Measurements from ENCODE around the gene SPSB4.

Gene SPSB4

DNA sequence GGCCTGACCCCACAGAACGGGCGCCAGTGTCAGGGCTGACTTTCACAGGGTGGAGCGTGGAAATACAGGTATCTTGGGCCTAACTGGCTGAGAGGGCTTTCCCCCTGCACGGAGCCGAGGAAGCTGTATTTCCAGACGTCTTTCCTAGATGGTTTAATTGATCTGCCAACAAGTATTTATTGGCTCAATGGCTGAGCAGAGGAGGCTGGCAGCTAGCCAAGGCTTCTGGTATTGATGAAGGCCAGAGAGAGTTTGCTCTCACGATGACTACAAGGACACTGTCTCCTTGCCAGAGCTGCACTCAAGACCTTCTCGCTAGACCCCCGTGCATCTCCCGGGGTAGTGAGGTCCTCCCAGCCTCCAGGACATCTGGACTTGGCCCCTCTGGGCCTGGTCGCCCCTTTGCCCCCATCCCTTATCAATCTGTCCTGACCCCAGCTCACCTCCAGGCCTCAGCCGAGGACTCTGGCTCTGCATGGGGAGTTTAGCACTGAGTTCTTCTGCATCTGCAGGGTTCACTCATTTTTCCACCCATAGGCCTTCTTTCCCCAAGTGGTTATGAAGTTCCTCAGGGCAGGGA, 20.6 kb downstream of the SPSB4 start:
- no peaks in the 10 kb centered on the region for H3K27me3 ChIP-seq (ENCODE audit: control insufficient read depth, insufficient read depth, low read length)
- no peak overlapping the region for H2AFZ ChIP-seq
- no peak overlapping the region for H3K4me2 ChIP-seq (ENCODE audit: low read length)
- H3K9me3 ChIP-seq (ENCODE audit: control insufficient read depth, low read length) = no peaks in the 10 kb centered on the region
- TF ChIP-seq, protein P1, sequence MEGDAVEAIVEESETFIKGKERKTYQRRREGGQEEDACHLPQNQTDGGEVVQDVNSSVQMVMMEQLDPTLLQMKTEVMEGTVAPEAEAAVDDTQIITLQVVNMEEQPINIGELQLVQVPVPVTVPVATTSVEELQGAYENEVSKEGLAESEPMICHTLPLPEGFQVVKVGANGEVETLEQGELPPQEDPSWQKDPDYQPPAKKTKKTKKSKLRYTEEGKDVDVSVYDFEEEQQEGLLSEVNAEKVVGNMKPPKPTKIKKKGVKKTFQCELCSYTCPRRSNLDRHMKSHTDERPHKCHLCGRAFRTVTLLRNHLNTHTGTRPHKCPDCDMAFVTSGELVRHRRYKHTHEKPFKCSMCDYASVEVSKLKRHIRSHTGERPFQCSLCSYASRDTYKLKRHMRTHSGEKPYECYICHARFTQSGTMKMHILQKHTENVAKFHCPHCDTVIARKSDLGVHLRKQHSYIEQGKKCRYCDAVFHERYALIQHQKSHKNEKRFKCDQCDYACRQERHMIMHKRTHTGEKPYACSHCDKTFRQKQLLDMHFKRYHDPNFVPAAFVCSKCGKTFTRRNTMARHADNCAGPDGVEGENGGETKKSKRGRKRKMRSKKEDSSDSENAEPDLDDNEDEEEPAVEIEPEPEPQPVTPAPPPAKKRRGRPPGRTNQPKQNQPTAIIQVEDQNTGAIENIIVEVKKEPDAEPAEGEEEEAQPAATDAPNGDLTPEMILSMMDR (IDR thresholded peaks at IDR 0.05) = no peak
- H3K79me2 ChIP-seq = peaks cover 57% of the 10 kb centered on the region
- H3K4me1 ChIP-seq = no peaks in the 10 kb centered on the region
- H3K27ac ChIP-seq = no peak overlapping the region
- no peak overlapping the region for H3K4me3 ChIP-seq (ENCODE audit: low read depth, low read length)
- H3K36me3 ChIP-seq (ENCODE audit: control insufficient read depth, insufficient read depth, low read length) = no peaks in the 10 kb centered on the region
- H3K9ac ChIP-seq = no peak overlapping the region

DNA sequence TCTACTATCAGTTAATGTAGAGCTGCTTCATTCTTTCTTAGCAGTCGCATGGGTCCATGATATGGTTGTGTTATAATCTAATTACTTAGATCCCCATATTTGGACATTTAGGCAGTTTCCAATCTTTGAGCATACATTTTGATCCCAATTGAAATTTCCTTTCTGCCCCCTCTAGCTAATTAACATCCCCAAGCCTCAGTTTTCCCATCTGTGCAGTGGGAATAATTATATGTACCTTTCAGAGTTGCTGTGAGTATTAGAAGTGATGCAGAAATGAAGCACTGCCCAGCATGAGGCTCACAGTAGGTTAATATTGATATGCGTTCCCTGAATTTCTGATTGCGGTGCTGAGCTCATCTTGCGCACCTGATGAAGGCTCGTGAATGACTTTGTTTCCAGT, 21.8 kb downstream of the SPSB4 start:
- H3K36me3 ChIP-seq (ENCODE audit: control insufficient read depth, insufficient read depth, low read length) = no peaks in the 10 kb centered on the region
- no peak overlapping the region for H3K9ac ChIP-seq
- no peak overlapping the region for H2AFZ ChIP-seq
- no peak overlapping the region for H3K4me2 ChIP-seq (ENCODE audit: low read length)
- TF ChIP-seq, protein P1 (IDR thresholded peaks at IDR 0.05) = no peak
- no peak overlapping the region for H3K4me3 ChIP-seq (ENCODE audit: low read depth, low read length)
- no peaks in the 10 kb centered on the region for H3K27me3 ChIP-seq (ENCODE audit: control insufficient read depth, insufficient read depth, low read length)
- no peaks in the 10 kb centered on the region for H3K9me3 ChIP-seq (ENCODE audit: control insufficient read depth, low read length)
- no peaks in the 10 kb centered on the region for H3K4me1 ChIP-seq
- no peak overlapping the region for H3K27ac ChIP-seq
- peaks cover 59% of the 10 kb centered on the region for H3K79me2 ChIP-seq

DNA sequence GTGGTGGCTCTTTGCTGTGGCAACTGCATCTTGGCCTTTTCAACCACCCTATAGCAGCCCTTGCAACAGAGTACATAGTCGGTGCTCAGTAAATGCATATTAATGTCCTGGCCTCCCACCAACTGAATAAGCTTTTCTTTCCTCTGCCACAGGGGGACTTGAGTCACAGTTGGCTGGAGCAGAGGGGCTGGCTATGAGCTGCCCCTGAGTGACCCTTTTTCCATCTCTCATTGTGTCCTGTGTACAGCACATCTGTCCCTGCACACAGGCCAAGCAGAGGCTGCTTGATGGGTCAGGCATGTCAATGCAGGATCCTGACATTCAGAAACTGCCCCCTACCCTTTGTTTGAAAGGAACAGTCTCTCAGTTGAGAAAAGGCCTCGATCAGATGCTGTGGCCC, 22.4 kb downstream of the SPSB4 start:
- H3K36me3 ChIP-seq (ENCODE audit: control insufficient read depth, insufficient read depth, low read length) = no peaks in the 10 kb centered on the region
- H3K79me2 ChIP-seq = peaks cover 59% of the 10 kb centered on the region
- no peaks in the 10 kb centered on the region for H3K9me3 ChIP-seq (ENCODE audit: control insufficient read depth, low read length)
- H3K27ac ChIP-seq = no peak overlapping the region
- no peak overlapping the region for H3K9ac ChIP-seq
- no peak overlapping the region for H2AFZ ChIP-seq
- H3K4me1 ChIP-seq = no peaks in the 10 kb centered on the region
- H3K27me3 ChIP-seq (ENCODE audit: control insufficient read depth, insufficient read depth, low read length) = no peaks in the 10 kb centered on the region
- TF ChIP-seq, protein P1 (IDR thresholded peaks at IDR 0.05) = no peak
- no peak overlapping the region for H3K4me3 ChIP-seq (ENCODE audit: low read depth, low read length)
- H3K4me2 ChIP-seq (ENCODE audit: low read length) = no peak overlapping the region

DNA sequence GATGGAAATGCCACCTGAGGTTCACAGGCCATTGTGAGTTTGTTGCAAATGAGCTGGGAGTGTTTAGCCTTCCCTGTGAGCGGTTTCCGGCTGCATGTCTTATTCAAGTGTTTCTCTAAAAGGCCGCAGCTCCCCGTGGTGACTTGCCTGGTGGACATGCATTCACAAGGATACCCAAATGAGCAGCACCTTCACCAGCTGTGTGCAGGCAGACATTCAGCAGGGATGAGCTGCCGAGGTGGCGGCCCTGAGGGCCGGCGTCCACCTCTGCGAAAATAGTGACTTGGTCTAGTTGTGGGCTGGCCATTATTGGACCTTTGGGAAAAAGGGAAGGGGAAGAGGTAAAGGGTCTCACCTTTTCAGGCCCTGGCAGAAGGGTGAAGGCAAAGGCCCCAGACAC, 23.4 kb downstream of the SPSB4 start:
- Histone ChIP-seq H3K4me2 (ENCODE audit: low read length) (no peak overlapping the region), H3K4me3 (ENCODE audit: low read depth, low read length) (no peak overlapping the region), H3K9ac (no peak overlapping the region), H3K27ac (no peak overlapping the region), H3K79me2 (peaks cover 56% of the 10 kb centered on the region), H3K4me1 (no peaks in the 10 kb centered on the region), H3K27me3 (ENCODE audit: control insufficient read depth, insufficient read depth, low read length) (no peaks in the 10 kb centered on the region), H3K9me3 (ENCODE audit: control insufficient read depth, low read length) (no peaks in the 10 kb centered on the region), H3K36me3 (ENCODE audit: control insufficient read depth, insufficient read depth, low read length) (no peaks in the 10 kb centered on the region), H2AFZ (no peak overlapping the region)
- TF ChIP-seq, protein P1 (IDR thresholded peaks at IDR 0.05) = no peak

DNA sequence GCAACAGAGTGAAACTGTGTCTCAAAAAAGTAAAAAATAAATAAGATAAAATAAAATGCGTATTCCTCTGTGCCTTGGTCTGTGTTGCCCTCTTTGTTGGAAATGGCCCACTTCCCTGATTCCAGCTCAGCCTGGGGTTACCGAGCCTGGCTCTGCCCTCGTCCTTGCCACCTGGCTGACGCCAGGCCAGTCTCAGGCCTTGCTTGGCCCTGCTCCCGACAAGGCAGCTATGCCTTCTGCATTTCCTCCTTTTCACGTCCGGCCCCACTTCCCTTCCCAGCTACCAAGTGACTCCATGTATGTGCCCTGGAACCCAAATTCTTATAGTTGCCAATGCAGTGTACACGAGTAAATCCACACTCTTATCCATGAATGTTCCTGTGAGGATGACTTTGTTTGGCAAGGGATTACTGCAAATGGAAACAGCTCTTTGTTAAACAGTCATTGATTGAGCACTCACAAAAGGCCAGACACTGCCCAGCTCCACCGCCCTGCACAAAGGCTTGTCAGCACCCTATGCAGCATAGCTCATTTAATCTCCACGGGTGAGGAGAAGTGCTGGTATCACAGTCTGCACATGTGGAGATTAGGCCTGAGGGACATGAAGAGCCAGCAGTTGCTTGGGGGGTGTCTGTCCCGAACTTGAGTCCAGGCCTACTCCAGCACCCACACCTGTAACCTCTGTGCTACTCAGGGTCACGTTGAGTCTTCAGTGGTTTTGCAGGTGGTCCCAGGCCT, 25.1 kb downstream of the SPSB4 start:
- Histone ChIP-seq H3K4me3 (ENCODE audit: low read depth, low read length) (no peak overlapping the region), H3K9me3 (ENCODE audit: control insufficient read depth, low read length) (no peaks in the 10 kb centered on the region), H3K4me1 (no peaks in the 10 kb centered on the region), H3K36me3 (ENCODE audit: control insufficient read depth, insufficient read depth, low read length) (no peaks in the 10 kb centered on the region), H3K79me2 (peaks cover 50% of the 10 kb centered on the region), H3K9ac (no peak overlapping the region), H3K27ac (no peak overlapping the region), H3K4me2 (ENCODE audit: low read length) (no peak overlapping the region), H3K27me3 (ENCODE audit: control insufficient read depth, insufficient read depth, low read length) (no peaks in the 10 kb centered on the region), H2AFZ (no peak overlapping the region)
- TF ChIP-seq, protein P1 (IDR thresholded peaks at IDR 0.05) = no peak

All from parathyroid adenoma (tissue), 2 donors.